Sigmoid colon (tissue), 3 donors: Measurements from ENCODE around the gene CNNM2.

ENCODE experiments used
- POLR2A ChIP-seq, 2 donors: fragments of 450-650 bp; IDR thresholded peaks; one replicate each; pipeline ENCODE4 v1.6.1; 2016; ENCODE audit warnings: antibody characterized with exemption in 2 of 2, mild to moderate bottlenecking in 2 of 2, moderate library complexity in 2 of 2
- TF ChIP-seq, protein P1 (sequence below), 4 experiments: fragments of 450-650 bp in 3 of 4; fragments of 200-600 bp in 1 of 4; IDR thresholded peaks; one replicate each; pipeline ENCODE4 v1.5.1; 2016 to 2019; ENCODE audit warnings: antibody characterized with exemption in 4 of 4, mild to moderate bottlenecking in 3 of 4, moderate library complexity in 2 of 4

- TF ChIP-seq POLR2A (IDR thresholded peaks at IDR 0.05): no peak
- TF ChIP-seq, protein P1, sequence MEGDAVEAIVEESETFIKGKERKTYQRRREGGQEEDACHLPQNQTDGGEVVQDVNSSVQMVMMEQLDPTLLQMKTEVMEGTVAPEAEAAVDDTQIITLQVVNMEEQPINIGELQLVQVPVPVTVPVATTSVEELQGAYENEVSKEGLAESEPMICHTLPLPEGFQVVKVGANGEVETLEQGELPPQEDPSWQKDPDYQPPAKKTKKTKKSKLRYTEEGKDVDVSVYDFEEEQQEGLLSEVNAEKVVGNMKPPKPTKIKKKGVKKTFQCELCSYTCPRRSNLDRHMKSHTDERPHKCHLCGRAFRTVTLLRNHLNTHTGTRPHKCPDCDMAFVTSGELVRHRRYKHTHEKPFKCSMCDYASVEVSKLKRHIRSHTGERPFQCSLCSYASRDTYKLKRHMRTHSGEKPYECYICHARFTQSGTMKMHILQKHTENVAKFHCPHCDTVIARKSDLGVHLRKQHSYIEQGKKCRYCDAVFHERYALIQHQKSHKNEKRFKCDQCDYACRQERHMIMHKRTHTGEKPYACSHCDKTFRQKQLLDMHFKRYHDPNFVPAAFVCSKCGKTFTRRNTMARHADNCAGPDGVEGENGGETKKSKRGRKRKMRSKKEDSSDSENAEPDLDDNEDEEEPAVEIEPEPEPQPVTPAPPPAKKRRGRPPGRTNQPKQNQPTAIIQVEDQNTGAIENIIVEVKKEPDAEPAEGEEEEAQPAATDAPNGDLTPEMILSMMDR (IDR thresholded peaks at IDR 0.05): no peak
Measured at GRCh38 chr10:102970562-102971340, 52.7 kb downstream of the CNNM2 start.
